HL-60 (cell line): ENCODE measurements around the gene NFYA.

ENCODE experiments used
- GABPA ChIP-seq: IDR thresholded peaks from 2 replicates; pipeline ENCODE4 v1.6.1; 2012; ENCODE audit warnings: low read depth
- POLR2AphosphoS5 ChIP-seq: IDR thresholded peaks from 2 replicates; pipeline ENCODE4 v1.6.1; 2012; ENCODE audit warnings: low read depth
- TF ChIP-seq, protein P1 (sequence below): IDR thresholded peaks from one replicate; pipeline ENCODE4 v1.5.1; 2011; ENCODE audit warnings: low read length, control low read depth, inconsistent platforms; ENCODE audit not compliant: insufficient read depth
- TF ChIP-seq, protein P2 (sequence below): IDR thresholded peaks from 2 replicates; pipeline ENCODE4 v1.6.1; 2012; ENCODE audit warnings: low read depth; ENCODE audit not compliant: insufficient replicate concordance

DNA sequence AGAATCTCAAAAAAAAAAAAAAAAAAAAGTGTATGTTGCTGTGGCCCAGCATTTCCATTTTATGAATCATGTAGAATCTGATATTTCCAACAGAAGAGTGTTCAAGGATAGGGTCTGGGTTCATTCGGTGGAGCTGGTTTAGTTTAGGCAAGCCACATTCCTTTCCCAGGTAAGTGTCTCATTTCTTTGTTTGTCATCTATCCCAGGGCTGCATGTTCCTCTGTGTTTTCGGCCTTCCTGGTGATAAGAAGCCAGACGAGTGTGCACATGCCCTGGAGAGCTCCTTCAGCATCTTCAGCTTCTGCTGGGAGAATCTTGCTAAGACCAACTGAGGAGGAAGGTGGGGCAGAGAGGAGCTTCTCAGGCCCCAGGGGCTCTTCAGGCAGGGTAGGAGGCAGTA is 38.2 kb downstream of the NFYA start:
- TF ChIP-seq, protein P1, sequence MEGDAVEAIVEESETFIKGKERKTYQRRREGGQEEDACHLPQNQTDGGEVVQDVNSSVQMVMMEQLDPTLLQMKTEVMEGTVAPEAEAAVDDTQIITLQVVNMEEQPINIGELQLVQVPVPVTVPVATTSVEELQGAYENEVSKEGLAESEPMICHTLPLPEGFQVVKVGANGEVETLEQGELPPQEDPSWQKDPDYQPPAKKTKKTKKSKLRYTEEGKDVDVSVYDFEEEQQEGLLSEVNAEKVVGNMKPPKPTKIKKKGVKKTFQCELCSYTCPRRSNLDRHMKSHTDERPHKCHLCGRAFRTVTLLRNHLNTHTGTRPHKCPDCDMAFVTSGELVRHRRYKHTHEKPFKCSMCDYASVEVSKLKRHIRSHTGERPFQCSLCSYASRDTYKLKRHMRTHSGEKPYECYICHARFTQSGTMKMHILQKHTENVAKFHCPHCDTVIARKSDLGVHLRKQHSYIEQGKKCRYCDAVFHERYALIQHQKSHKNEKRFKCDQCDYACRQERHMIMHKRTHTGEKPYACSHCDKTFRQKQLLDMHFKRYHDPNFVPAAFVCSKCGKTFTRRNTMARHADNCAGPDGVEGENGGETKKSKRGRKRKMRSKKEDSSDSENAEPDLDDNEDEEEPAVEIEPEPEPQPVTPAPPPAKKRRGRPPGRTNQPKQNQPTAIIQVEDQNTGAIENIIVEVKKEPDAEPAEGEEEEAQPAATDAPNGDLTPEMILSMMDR: no peak
- TF ChIP-seq GABPA (no peak), POLR2AphosphoS5 (no peak)
- TF ChIP-seq, protein P2, sequence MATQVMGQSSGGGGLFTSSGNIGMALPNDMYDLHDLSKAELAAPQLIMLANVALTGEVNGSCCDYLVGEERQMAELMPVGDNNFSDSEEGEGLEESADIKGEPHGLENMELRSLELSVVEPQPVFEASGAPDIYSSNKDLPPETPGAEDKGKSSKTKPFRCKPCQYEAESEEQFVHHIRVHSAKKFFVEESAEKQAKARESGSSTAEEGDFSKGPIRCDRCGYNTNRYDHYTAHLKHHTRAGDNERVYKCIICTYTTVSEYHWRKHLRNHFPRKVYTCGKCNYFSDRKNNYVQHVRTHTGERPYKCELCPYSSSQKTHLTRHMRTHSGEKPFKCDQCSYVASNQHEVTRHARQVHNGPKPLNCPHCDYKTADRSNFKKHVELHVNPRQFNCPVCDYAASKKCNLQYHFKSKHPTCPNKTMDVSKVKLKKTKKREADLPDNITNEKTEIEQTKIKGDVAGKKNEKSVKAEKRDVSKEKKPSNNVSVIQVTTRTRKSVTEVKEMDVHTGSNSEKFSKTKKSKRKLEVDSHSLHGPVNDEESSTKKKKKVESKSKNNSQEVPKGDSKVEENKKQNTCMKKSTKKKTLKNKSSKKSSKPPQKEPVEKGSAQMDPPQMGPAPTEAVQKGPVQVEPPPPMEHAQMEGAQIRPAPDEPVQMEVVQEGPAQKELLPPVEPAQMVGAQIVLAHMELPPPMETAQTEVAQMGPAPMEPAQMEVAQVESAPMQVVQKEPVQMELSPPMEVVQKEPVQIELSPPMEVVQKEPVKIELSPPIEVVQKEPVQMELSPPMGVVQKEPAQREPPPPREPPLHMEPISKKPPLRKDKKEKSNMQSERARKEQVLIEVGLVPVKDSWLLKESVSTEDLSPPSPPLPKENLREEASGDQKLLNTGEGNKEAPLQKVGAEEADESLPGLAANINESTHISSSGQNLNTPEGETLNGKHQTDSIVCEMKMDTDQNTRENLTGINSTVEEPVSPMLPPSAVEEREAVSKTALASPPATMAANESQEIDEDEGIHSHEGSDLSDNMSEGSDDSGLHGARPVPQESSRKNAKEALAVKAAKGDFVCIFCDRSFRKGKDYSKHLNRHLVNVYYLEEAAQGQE: no peak
